A673 (cell line): ENCODE data around the gene BRCA1.
"Not testable (repeated sequence)": the region's sequence is repeated elsewhere in the genome, so short reads cannot be mapped to it uniquely, and the experiment has no call there.

Source experiments
- CTCF ChIP-seq: fragments of 300-800, 200-600 bp; sonication (generic); conservative IDR thresholded peaks from 2 replicates; pipeline ENCODE4 v1.5.1; 2017; ENCODE audit warnings: low read depth, mild to moderate bottlenecking, antibody characterized with exemption, low read length, moderate library complexity, mixed read lengths
- EZH2 ChIP-seq: fragments of 200-600 bp; sonication (generic); IDR thresholded peaks from 2 replicates; pipeline ENCODE4 v1.6.1; 2017; ENCODE audit warnings: borderline replicate concordance, low read depth, mild to moderate bottlenecking, mixed read lengths, antibody characterized with exemption, low read length; ENCODE audit not compliant: poor library complexity, severe bottlenecking

- not testable (repeated sequence) for TF ChIP-seq CTCF, EZH2
Measured at GRCh38 chr17:43165971-43166370, 40.8 kb upstream of the BRCA1 start.
